SHP77 (cell line): ENCODE data around the gene LYVE1.

ENCODE experiments used
- DNase-seq, 2 experiments: peaks; one replicate each; lab custom pipeline; 2025; lab: John Stamatoyannopoulos, UW

LYVE1 gene

GRCh38 chr11:10522276-10522675 is 46.2 kb downstream of the LYVE1 start:
- DNase-seq = no peak

GRCh38 chr11:10520562-10520961 is 47.9 kb downstream of the LYVE1 start:
- DNase-seq = no peak

GRCh38 chr11:10519630-10520029 is 48.8 kb downstream of the LYVE1 start:
- no peak for DNase-seq

DNA sequence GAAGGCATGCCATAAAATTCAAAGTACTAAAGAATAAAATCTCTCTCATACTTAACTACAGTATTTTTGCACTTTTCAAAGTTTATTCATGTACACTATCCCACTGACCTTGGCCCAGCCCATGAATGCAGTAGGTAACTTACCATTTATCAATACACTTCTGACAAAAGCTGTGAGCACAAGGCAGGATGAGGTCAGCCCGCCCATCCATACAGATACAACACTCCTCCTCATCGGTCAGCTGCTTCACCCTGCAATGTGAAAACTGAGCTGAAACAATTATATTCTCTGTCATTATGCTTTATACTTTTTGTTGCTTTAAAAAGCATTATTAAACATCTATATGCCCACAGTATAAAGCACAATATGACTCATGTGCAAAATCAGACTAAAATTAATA is 49.6 kb downstream of the LYVE1 start:
- no peak for DNase-seq

DNA sequence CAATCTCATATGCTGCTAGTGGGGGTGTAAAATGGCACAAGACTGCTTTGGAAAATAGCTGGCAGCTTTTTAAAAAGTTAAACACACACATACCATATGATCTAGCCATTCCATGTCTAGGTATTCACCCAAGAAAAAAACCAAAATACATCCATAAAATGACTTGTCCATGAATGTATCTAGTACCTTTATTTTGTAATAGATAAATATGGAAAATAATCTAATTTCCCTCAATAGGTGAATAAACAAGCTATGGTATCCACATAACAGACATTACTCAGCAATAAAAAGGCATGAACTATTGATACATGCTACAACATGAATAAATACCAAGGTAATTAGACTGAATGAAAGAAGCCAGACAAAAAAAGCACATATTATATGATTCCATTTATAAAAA is 50.3 kb downstream of the LYVE1 start:
- DNase-seq = no peak

DNA sequence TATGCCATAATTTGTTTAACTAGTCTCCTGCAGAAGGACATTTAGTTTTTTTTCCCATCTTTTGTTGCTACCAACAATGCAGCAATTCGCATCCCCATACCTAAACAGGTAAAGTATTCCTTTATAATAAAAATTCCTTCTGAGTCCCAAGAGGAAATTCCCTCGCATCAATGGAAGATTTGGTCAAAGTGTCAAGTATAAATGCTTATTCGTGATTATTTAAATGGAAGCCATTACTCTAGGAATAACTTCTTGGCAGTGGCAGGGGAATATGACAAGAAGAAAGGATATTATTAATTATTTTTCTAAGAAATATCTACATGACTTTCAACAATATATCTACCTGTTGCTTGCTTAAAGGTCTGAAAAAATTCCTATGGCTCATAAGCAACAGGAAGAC is 53.0 kb downstream of the LYVE1 start:
- no peak for DNase-seq

- DNase-seq = no peak
Observed at GRCh38 chr11:10514709-10515108, 53.8 kb downstream of the LYVE1 start.

- no peak for DNase-seq
Observed at GRCh38 chr11:10514202-10514601, 54.3 kb downstream of the LYVE1 start.

GRCh38 chr11:10511181-10511621 is 57.3 kb downstream of the LYVE1 start:
- no peak for DNase-seq
